HG03520 (cell line): ENCODE data around the gene GLDN.
"Not testable (repeated sequence)": the region's sequence is repeated elsewhere in the genome, so short reads cannot be mapped to it uniquely, and the experiment has no call there.

Experiments
- ATAC-seq: cut with Tn5 transposase; IDR thresholded peaks from one replicate; pipeline ENCODE4 v1.9.1; 2021; ENCODE audit warnings: mild to moderate bottlenecking, moderate library complexity; ENCODE audit not compliant: unreplicated experiment

GLDN gene

GRCh38 chr15:51386486-51386885 is 45.0 kb downstream of the GLDN start:
- ATAC-seq, result no peak

- ATAC-seq, result no peak
Measured at GRCh38 chr15:51386960-51387698, 45.7 kb downstream of the GLDN start.

GRCh38 chr15:51387699-51388041 is 46.2 kb downstream of the GLDN start:
- ATAC-seq, result no peak

GRCh38 chr15:51388726-51389125 is 47.3 kb downstream of the GLDN start:
- no peak for ATAC-seq

GRCh38 chr15:51390241-51390965 is 48.9 kb downstream of the GLDN start:
- no peak for ATAC-seq

GRCh38 chr15:51390966-51391422 is 49.5 kb downstream of the GLDN start:
- no peak for ATAC-seq

- no peak for ATAC-seq
Measured at GRCh38 chr15:51396921-51397320, 55.5 kb downstream of the GLDN start.

- no peak for ATAC-seq
Measured at GRCh38 chr15:51398626-51399025, 57.2 kb downstream of the GLDN start.

GRCh38 chr15:51401051-51401780 is 59.8 kb downstream of the GLDN start:
- no peak for ATAC-seq

- ATAC-seq, result no peak
Measured at GRCh38 chr15:51401872-51402517, 60.5 kb downstream of the GLDN start.

- no peak for ATAC-seq
Measured at GRCh38 chr15:51403072-51403878, 61.8 kb downstream of the GLDN start.

GRCh38 chr15:51403946-51404695 is 62.7 kb downstream of the GLDN start:
- ATAC-seq, result no peak

GRCh38 chr15:51405693-51406523 is 64.5 kb downstream of the GLDN start:
- ATAC-seq, result no peak

GRCh38 chr15:51414256-51414860 is 72.9 kb downstream of the GLDN start:
- no peak for ATAC-seq

GRCh38 chr15:51416129-51416528 is 74.7 kb downstream of the GLDN start:
- ATAC-seq, result no peak

GRCh38 chr15:51423040-51423439 is 81.6 kb downstream of the GLDN start:
- ATAC-seq, result not testable (repeated sequence)

- ATAC-seq, result no peak
Measured at GRCh38 chr15:51424780-51425179, 83.3 kb downstream of the GLDN start.

- no peak for ATAC-seq
Measured at GRCh38 chr15:51425517-51426040, 84.1 kb downstream of the GLDN start.
